ENCODE measurements around the gene CST9L. TPM values are rescaled to one million over a fixed set of nuclear protein-coding genes. Genes with fewer than 3 reads are reported as not detected.

CST9L gene
- total RNA-seq, 1 donor from 2014 or later: not detected

- no peaks in the 10 kb centered on the region for H3K4me1 Mint-ChIP-seq
- H3K27me3 Mint-ChIP-seq (ENCODE audit: low read depth): peaks cover 24% of the 10 kb centered on the region
- DNase-seq (ENCODE audit: low spot score in 2 of 2, unreplicated experiment in 2 of 2): no peak
- peaks cover 10% of the 10 kb centered on the region for H3K9me3 Mint-ChIP-seq
- no peak overlapping the region for H3K27ac Mint-ChIP-seq
- H3K4me3 Mint-ChIP-seq: no peak overlapping the region
- no peak for TF ChIP-seq CTCF (IDR thresholded peaks at IDR 0.05; ENCODE audit: unreplicated experiment)
- no peaks in the 10 kb centered on the region for H3K36me3 Mint-ChIP-seq
These were observed 16.9 kb downstream of the CST9L start for GRCh38 chr20:23551383-23551782.

- DNase-seq (ENCODE audit: low spot score in 2 of 2, unreplicated experiment in 2 of 2): no peak
- Mint-ChIP-seq H3K36me3 (no peaks in the 10 kb centered on the region), H3K4me1 (no peaks in the 10 kb centered on the region), H3K27ac (no peak overlapping the region), H3K9me3 (no peaks in the 10 kb centered on the region), H3K27me3 (ENCODE audit: low read depth) (peaks cover 24% of the 10 kb centered on the region), H3K4me3 (no peak overlapping the region)
- no peak for TF ChIP-seq CTCF (IDR thresholded peaks at IDR 0.05; ENCODE audit: unreplicated experiment)
These were observed 18.1 kb downstream of the CST9L start for GRCh38 chr20:23550227-23550626.

GRCh38 chr20:23548408-23548807 lies 19.9 kb downstream of the CST9L start:
- TF ChIP-seq CTCF (IDR thresholded peaks at IDR 0.05; ENCODE audit: unreplicated experiment): no peak
- Mint-ChIP-seq H3K36me3 (no peaks in the 10 kb centered on the region), H3K4me1 (no peaks in the 10 kb centered on the region), H3K4me3 (no peak overlapping the region), H3K27me3 (ENCODE audit: low read depth) (peaks cover 37% of the 10 kb centered on the region), H3K27ac (no peak overlapping the region), H3K9me3 (no peaks in the 10 kb centered on the region)
- DNase-seq (ENCODE audit: low spot score in 2 of 2, unreplicated experiment in 2 of 2): no peak

- Mint-ChIP-seq H3K27me3 (ENCODE audit: low read depth) (peaks cover 40% of the 10 kb centered on the region), H3K9me3 (no peaks in the 10 kb centered on the region), H3K27ac (no peak overlapping the region), H3K36me3 (no peaks in the 10 kb centered on the region), H3K4me3 (no peak overlapping the region), H3K4me1 (no peaks in the 10 kb centered on the region)
- no peak for DNase-seq (ENCODE audit: low spot score in 2 of 2, unreplicated experiment in 2 of 2)
- TF ChIP-seq CTCF (IDR thresholded peaks at IDR 0.05; ENCODE audit: unreplicated experiment): no peak
These were observed 20.7 kb downstream of the CST9L start for GRCh38 chr20:23547613-23548012.

- no peak for TF ChIP-seq CTCF (IDR thresholded peaks at IDR 0.05; ENCODE audit: unreplicated experiment)
- no peaks in the 10 kb centered on the region for H3K36me3 Mint-ChIP-seq
- DNase-seq (ENCODE audit: low spot score in 2 of 2, unreplicated experiment in 2 of 2): no peak
- no peaks in the 10 kb centered on the region for H3K4me1 Mint-ChIP-seq
- H3K4me3 Mint-ChIP-seq: no peak overlapping the region
- no peaks in the 10 kb centered on the region for H3K9me3 Mint-ChIP-seq
- peaks cover 42% of the 10 kb centered on the region for H3K27me3 Mint-ChIP-seq (ENCODE audit: low read depth)
- H3K27ac Mint-ChIP-seq: no peak overlapping the region
These were observed 21.7 kb downstream of the CST9L start for GRCh38 chr20:23546435-23547144.

Measured in mesothelial cell of epicardium (in vitro differentiated cells).